WERI-Rb-1 (cell line): ENCODE results near the gene MRTFA.
"Not testable (repeated sequence)": the region's sequence is repeated elsewhere in the genome, so short reads cannot be mapped to it uniquely, and the experiment has no call there.

Experiments
- DNase-seq: peaks from one replicate; pipeline ENCODE4 v3.0.0-alpha.2; 2020
- H3K27ac ChIP-seq: fragments of 250-450 bp; sonication (Bioruptor Pico); 2 replicates; pipeline ENCODE4 v1.5.1; 2020; ENCODE audit warnings: mild to moderate bottlenecking, moderate library complexity
- H3K27me3 ChIP-seq: fragments of 250-450 bp; sonication (Bioruptor Pico); 2 replicates; pipeline ENCODE4 v1.5.1; 2021; ENCODE audit warnings: mild to moderate bottlenecking, low read depth, moderate library complexity; ENCODE audit not compliant: insufficient read depth, severe bottlenecking
- H3K36me3 ChIP-seq: fragments of 250-450 bp; sonication (Bioruptor Pico); 2 replicates; pipeline ENCODE4 v1.5.1; 2020; ENCODE audit warnings: mild to moderate bottlenecking, moderate library complexity
- H3K4me3 ChIP-seq: 2 replicates; pipeline ENCODE4 v1.5.1; 2011; ENCODE audit warnings: low read depth, mild to moderate bottlenecking, control low read depth, low read length
- H3K9me3 ChIP-seq: fragments of 250-450 bp; sonication (Bioruptor Pico); 2 replicates; pipeline ENCODE4 v1.5.1; 2021; ENCODE audit warnings: mild to moderate bottlenecking, moderate library complexity; ENCODE audit not compliant: severe bottlenecking
- CTCF ChIP-seq: IDR thresholded peaks from 2 replicates; pipeline ENCODE4 v1.5.1; 2011; ENCODE audit warnings: low read depth, mild to moderate bottlenecking, control low read depth, inconsistent platforms, low read length

The MRTFA gene

GRCh38 chr22:40666151-40666848, 29.8 kb upstream of the MRTFA start:
- no peak for TF ChIP-seq CTCF
- no peaks in the 10 kb centered on the region for H3K36me3 ChIP-seq
- peak overlapping the region; percentile 16 for H3K27ac ChIP-seq
- H3K27me3 ChIP-seq: no peaks in the 10 kb centered on the region
- H3K4me3 ChIP-seq: no peak overlapping the region
- peak; percentile 65 for DNase-seq
- H3K9me3 ChIP-seq: no peaks in the 10 kb centered on the region

DNA sequence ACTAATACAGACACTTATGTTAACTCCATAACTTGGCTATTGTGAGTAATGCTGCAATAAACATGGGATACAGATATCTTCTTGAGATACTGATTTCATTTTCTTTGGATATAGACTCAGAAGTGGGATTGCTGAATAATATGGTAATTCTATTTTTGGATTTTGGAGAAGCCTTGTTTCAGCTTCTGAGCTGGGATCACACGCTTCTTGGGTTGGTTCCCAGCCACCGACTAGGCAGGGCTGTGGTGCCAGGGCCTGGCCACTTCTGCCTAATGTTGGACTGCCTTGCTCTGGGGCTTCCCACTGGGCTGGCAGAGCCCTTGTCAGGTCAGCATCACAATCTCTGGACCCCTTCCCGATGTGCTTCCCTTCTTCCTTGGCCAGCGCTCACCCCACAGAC, 28.8 kb upstream of the MRTFA start:
- H3K27me3 ChIP-seq: no peaks in the 10 kb centered on the region
- TF ChIP-seq CTCF: no peak
- peak overlapping the region; percentile 37; the same call in 1 of the 2 replicates for H3K27ac ChIP-seq
- no peak overlapping the region for H3K4me3 ChIP-seq
- DNase-seq: no peak
- H3K9me3 ChIP-seq: no peaks in the 10 kb centered on the region
- no peaks in the 10 kb centered on the region for H3K36me3 ChIP-seq

DNA sequence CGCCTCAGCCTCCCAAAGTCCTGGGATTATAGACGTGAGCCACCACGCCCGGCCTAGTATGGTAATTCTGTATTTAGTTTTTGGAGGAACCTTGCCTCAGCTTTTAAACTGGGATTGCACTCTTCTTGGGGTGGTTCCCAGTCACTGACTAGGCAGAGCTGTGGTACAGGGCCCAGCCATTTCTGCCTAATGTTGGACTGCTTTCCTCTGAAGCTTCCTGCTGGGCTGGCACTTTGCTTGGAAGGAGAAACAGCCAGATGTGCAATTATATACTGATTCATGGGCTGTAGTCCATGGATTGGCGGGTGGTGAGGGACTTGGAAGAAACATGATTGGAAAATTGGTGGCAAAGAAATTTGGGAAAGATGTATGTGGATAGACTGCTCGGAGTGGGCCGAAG, 25.2 kb upstream of the MRTFA start:
- no peak for TF ChIP-seq CTCF
- no peaks in the 10 kb centered on the region for H3K9me3 ChIP-seq
- H3K27ac ChIP-seq: no peak overlapping the region
- H3K27me3 ChIP-seq: no peaks in the 10 kb centered on the region
- H3K4me3 ChIP-seq: no peak overlapping the region
- DNase-seq: no peak
- no peaks in the 10 kb centered on the region for H3K36me3 ChIP-seq

DNA sequence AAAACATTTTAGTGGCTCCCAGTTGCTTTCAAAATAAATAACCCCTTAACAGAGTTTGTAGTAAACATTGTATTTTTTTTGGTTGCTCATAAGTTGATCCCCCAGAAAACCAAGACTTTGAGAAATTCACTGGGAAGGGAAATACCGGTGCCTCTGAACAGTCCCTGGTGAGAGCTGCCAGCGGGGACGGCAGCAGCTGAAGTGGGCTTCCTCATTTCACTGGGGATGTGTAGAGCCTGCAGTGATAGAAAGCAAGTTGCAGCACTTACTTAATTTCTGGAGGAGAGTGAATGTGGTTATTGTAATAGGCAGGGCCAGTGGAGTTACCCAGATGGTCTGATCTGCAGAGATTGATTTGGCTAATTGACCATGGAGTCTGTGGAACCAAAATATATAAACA, 24.2 kb upstream of the MRTFA start:
- no peak for DNase-seq
- TF ChIP-seq CTCF: no peak
- Histone ChIP-seq H3K27ac (no peak overlapping the region), H3K4me3 (no peak overlapping the region), H3K36me3 (no peaks in the 10 kb centered on the region), H3K27me3 (no peaks in the 10 kb centered on the region), H3K9me3 (no peaks in the 10 kb centered on the region)

DNA sequence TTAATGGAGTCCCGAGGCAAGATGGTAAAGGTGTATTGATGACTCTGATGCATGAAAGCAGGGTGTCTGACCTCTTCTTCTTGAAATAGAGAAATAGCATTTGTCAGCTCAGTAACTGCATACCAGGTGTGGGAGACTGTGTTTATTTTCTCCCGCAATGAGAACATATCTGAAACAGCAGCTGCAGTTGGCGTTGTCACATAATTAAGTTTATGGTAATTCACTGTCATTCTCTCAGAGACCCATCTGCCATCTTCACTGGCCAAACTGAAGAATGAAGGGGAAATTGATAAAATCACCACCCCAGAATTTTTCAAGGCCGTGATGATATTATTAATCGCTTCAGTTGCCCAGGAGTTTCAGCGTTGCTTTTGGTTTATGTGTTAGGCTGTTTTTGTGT, 22.6 kb upstream of the MRTFA start:
- no peak for DNase-seq
- no peaks in the 10 kb centered on the region for H3K9me3 ChIP-seq

GRCh38 chr22:40656651-40657050, 20.1 kb upstream of the MRTFA start:
- not testable (repeated sequence) for H3K27ac ChIP-seq, H3K9me3 ChIP-seq, H3K36me3 ChIP-seq, H3K27me3 ChIP-seq, H3K4me3 ChIP-seq, DNase-seq

More for the DNA sequence above, 22.6 kb upstream of the MRTFA start:
- Histone ChIP-seq H3K27me3 (no peaks in the 10 kb centered on the region), H3K36me3 (no peaks in the 10 kb centered on the region), H3K27ac (no peak overlapping the region), H3K4me3 (no peak overlapping the region)
- TF ChIP-seq CTCF: no peak

DNA sequence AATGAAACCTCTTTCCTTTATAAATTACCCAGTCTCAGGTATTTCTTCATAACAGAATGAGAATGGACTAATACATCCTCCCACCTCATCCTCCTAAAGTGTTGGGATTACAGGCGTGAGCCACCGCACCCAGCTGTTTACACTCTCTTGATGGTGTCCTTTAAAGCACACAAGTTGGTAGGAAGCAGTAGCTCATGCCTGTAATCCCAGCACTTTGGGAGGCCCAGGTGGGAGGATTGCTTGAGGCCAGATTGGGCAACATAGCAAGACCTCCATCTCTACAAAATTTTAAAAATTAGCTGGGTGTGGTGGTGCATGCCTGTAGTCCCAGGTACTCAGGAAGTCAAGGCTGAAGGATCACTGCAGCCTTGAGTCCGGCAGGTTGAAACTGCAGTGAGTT, 19.4 kb upstream of the MRTFA start:
- H3K4me3 ChIP-seq, DNase-seq, H3K27me3 ChIP-seq, H3K36me3 ChIP-seq, H3K9me3 ChIP-seq, H3K27ac ChIP-seq: not testable (repeated sequence)
